Upper lobe of left lung (tissue), 4 donors: ENCODE data around the gene ADGRV1.

ENCODE experiments used
- CTCF ChIP-seq, 6 experiments: fragments of 450-650 bp in 4 of 6; fragments of 200-600 bp in 2 of 6; sonication (generic) in 2 of 6; IDR thresholded peaks; one replicate each; pipeline ENCODE4 v1.5.1; 2016 to 2019; ENCODE audit warnings: antibody characterized with exemption in 6 of 6
- POLR2A ChIP-seq, 4 donors: fragments of 450-650 bp; IDR thresholded peaks; one replicate each; pipeline ENCODE4 v1.5.1; 2016 to 2017; ENCODE audit warnings: antibody characterized with exemption in 4 of 4, mild to moderate bottlenecking in 2 of 4
- POLR2AphosphoS5 ChIP-seq, 2 donors: sonication (generic); formaldehyde crosslinking; IDR thresholded peaks; one replicate each; pipeline ENCODE4 v1.5.1; 2017; ENCODE audit warnings: antibody characterized with exemption in 2 of 2

- TF ChIP-seq CTCF (IDR thresholded peaks at IDR 0.05): no peak
- TF ChIP-seq POLR2AphosphoS5 (IDR thresholded peaks at IDR 0.05): no peak
- no peak for TF ChIP-seq POLR2A (IDR thresholded peaks at IDR 0.05)
Measured at GRCh38 chr5:90759119-90759518, 200.5 kb downstream of the ADGRV1 start.
